HepG2 (cell line): Measurements from ENCODE around the gene ACSL1. TPM values are rescaled to one million over a fixed set of nuclear protein-coding genes. Genes with fewer than 3 reads are reported as not detected.

Source experiments
- FIP1L1 ChIP-seq: fragments of 200-400 bp; formaldehyde crosslinking; IDR thresholded peaks from 2 replicates; pipeline ENCODE4 v1.6.1; 2018; ENCODE audit warnings: low read depth, mild to moderate bottlenecking, low read length, moderate library complexity, borderline replicate concordance; ENCODE audit not compliant: insufficient read depth
- HDAC1 ChIP-seq: sonication (generic); formaldehyde crosslinking; IDR thresholded peaks from 2 replicates; pipeline ENCODE4 v1.5.1; 2020; ENCODE audit warnings: mild to moderate bottlenecking, missing genetic modification reagents
- HNRNPL ChIP-seq: fragments of 200-400 bp; formaldehyde crosslinking; IDR thresholded peaks from 2 replicates; pipeline ENCODE4 v1.6.1; 2017; ENCODE audit warnings: mild to moderate bottlenecking, low read depth, low read length
- HOXA3 ChIP-seq: sonication (generic); formaldehyde crosslinking; IDR thresholded peaks from 2 replicates; pipeline ENCODE4 v1.5.0; 2020; ENCODE audit warnings: missing genetic modification reagents
- MAF1 ChIP-seq: sonication (generic); formaldehyde crosslinking; IDR thresholded peaks from 2 replicates; pipeline ENCODE4 v1.5.0; 2020; ENCODE audit warnings: missing genetic modification reagents, borderline replicate concordance
- NFATC3 ChIP-seq: sonication (generic); formaldehyde crosslinking; IDR thresholded peaks from 2 replicates; pipeline ENCODE4 v1.5.1; 2020; ENCODE audit warnings: mild to moderate bottlenecking, missing genetic modification reagents
- PLRG1 ChIP-seq: fragments of 450-650 bp; conservative IDR thresholded peaks from 2 replicates; pipeline ENCODE4 v1.6.1; 2016
- REPIN1 ChIP-seq: sonication (generic); formaldehyde crosslinking; IDR thresholded peaks from 2 replicates; pipeline ENCODE4 v1.8.0; 2022; ENCODE audit warnings: missing genetic modification reagents, low read depth, mild to moderate bottlenecking, borderline replicate concordance
- RFX5 ChIP-seq: IDR thresholded peaks from 2 replicates; pipeline ENCODE4 v1.6.1; 2011; ENCODE audit warnings: low read depth, low read length, improper control_type of control experiment
- ZBTB7B ChIP-seq: sonication (generic); formaldehyde crosslinking; IDR thresholded peaks from 2 replicates; pipeline ENCODE4 v1.4.0; 2020; ENCODE audit warnings: missing genetic modification reagents
- ZC3H4 ChIP-seq: sonication (generic); formaldehyde crosslinking; IDR thresholded peaks from 2 replicates; pipeline ENCODE4 v1.4.0; 2020; ENCODE audit warnings: missing genetic modification reagents, borderline replicate concordance
- ZFY ChIP-seq: sonication (generic); formaldehyde crosslinking; IDR thresholded peaks from 2 replicates; pipeline ENCODE4 v1.4.0; 2020; ENCODE audit warnings: missing genetic modification reagents
- ZNF296 ChIP-seq: sonication (generic); formaldehyde crosslinking; conservative IDR thresholded peaks from 2 replicates; pipeline ENCODE4 v1.5.0; 2020; ENCODE audit warnings: mild to moderate bottlenecking, missing genetic modification reagents
- ZNF451 ChIP-seq: sonication (generic); formaldehyde crosslinking; IDR thresholded peaks from 2 replicates; pipeline ENCODE4 v1.5.0; 2020; ENCODE audit warnings: mild to moderate bottlenecking, missing genetic modification reagents
- polyA plus RNA-seq, 8 experiments: library from polyadenylated mRNA; depleted of rRNA in 3 of 8; stranded (reverse) in 7 of 8; unstranded in 1 of 8; fragments of >200 nt; fragmentation: Illumina TruSeq in 4 of 8; extraction: Trizol in 4 of 8; gene quantifications; 2 replicates each; pipeline versions ENCODE4 v1.2.1 to v1.2.3, GENCODE V29; 2011 to 2016; ENCODE audit warnings: low read depth in 4 of 8, missing spikeins in 1 of 8, mixed read lengths in 1 of 8; ENCODE audit not compliant: insufficient read depth in 1 of 8
- total RNA-seq, 5 experiments: library from RNA; depleted of rRNA; stranded (reverse); fragments of >200 nt; fragmentation: Illumina TruSeq; extraction: Trizol; gene quantifications; 2 replicates each; pipeline ENCODE4 v1.2.3, GENCODE V29; 2016; ENCODE audit warnings: low read depth in 1 of 5
- TF ChIP-seq, protein P1 (sequence below): sonication (generic); formaldehyde crosslinking; IDR thresholded peaks from 2 replicates; pipeline ENCODE4 v1.8.0; 2022; ENCODE audit warnings: mild to moderate bottlenecking, missing genetic modification reagents
- TF ChIP-seq, protein P2 (sequence below): sonication (generic); formaldehyde crosslinking; IDR thresholded peaks from 2 replicates; pipeline ENCODE4 v1.5.0; 2020; ENCODE audit warnings: mild to moderate bottlenecking, missing genetic modification reagents
- TF ChIP-seq, protein P3 (sequence below): sonication (generic); formaldehyde crosslinking; IDR thresholded peaks from 2 replicates; pipeline ENCODE4 v1.8.1; 2023; ENCODE audit warnings: mild to moderate bottlenecking, missing genetic modification reagents, borderline replicate concordance
- TF ChIP-seq, protein P4 (sequence below): sonication (generic); formaldehyde crosslinking; IDR thresholded peaks from 2 replicates; pipeline ENCODE4 v1.5.0; 2020; ENCODE audit warnings: missing genetic modification reagents

ACSL1 gene
- total and polyA plus RNA-seq, 2 of the 13 experiments (the other 11 are each of a cell fraction or from before 2014, with no cell fraction given): 10.0 to 29.8 TPM

DNA sequence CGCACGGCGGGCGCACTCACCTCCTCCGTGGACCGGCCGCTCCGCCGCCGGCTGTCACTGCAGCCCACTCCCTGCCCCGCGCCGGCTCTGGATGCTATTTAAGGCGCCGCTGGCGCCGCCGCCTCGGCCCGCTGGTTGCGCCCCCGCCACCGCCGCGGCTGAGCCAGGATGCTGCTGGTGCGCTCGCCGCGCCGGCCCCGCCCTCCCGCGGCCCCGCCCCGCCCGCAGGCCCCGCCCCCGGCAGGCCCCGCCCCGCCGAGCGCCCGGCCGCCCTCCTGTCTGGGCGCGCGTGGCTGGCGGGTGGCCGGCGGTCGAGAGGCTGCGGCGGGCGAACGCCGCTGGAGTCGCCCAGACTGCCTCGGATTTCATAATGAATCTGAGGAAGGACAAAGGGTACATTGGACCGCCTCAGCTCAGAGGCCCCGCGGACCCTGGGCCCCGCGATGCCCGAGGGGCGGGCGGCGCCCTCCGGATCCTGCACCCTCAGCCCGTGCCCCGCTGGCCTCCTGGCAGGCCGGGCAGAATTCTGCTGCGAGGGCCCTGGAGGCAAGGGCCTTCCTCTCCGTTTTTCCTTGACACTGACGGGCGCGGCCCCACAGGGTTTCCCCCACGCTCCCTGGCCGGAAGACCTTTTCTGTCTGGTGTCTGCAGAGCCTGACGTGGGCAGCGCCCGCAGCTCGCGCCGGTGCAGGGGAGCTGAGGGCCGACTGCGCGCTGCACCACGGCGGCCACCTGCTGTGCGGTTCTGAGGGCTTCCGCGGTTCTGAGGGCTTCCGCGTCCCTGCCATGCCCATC, at the start of gene ACSL1 (continued):
- no peak for TF ChIP-seq ZNF451 (CRISPR knock-in tag)
- peak; percentile 66; the same call in 1 of the 2 replicates for TF ChIP-seq HNRNPL
- no peak for TF ChIP-seq FIP1L1
- TF ChIP-seq PLRG1: no peak
- TF ChIP-seq, protein P1, sequence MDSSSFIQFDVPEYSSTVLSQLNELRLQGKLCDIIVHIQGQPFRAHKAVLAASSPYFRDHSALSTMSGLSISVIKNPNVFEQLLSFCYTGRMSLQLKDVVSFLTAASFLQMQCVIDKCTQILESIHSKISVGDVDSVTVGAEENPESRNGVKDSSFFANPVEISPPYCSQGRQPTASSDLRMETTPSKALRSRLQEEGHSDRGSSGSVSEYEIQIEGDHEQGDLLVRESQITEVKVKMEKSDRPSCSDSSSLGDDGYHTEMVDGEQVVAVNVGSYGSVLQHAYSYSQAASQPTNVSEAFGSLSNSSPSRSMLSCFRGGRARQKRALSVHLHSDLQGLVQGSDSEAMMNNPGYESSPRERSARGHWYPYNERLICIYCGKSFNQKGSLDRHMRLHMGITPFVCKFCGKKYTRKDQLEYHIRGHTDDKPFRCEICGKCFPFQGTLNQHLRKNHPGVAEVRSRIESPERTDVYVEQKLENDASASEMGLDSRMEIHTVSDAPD (CRISPR knock-in tag): no peak
- TF ChIP-seq ZC3H4 (CRISPR knock-in tag): no peak
- peak; percentile 34; the same call in 1 of the 2 replicates for TF ChIP-seq ZBTB7B (CRISPR knock-in tag)
- TF ChIP-seq RFX5: no peak
- no peak for TF ChIP-seq MAF1 (CRISPR knock-in tag)
- TF ChIP-seq, protein P2, sequence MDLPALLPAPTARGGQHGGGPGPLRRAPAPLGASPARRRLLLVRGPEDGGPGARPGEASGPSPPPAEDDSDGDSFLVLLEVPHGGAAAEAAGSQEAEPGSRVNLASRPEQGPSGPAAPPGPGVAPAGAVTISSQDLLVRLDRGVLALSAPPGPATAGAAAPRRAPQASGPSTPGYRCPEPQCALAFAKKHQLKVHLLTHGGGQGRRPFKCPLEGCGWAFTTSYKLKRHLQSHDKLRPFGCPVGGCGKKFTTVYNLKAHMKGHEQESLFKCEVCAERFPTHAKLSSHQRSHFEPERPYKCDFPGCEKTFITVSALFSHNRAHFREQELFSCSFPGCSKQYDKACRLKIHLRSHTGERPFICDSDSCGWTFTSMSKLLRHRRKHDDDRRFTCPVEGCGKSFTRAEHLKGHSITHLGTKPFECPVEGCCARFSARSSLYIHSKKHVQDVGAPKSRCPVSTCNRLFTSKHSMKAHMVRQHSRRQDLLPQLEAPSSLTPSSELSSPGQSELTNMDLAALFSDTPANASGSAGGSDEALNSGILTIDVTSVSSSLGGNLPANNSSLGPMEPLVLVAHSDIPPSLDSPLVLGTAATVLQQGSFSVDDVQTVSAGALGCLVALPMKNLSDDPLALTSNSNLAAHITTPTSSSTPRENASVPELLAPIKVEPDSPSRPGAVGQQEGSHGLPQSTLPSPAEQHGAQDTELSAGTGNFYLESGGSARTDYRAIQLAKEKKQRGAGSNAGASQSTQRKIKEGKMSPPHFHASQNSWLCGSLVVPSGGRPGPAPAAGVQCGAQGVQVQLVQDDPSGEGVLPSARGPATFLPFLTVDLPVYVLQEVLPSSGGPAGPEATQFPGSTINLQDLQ (CRISPR knock-in tag): no peak
- TF ChIP-seq HDAC1 (CRISPR knock-in tag): 0 out of 2 replicates have a peak, but pooled peaks have one; percentile 22
- peak; percentile 55 for TF ChIP-seq ZFY (CRISPR knock-in tag)
- no peak for TF ChIP-seq ZNF296 (CRISPR knock-in tag)
- TF ChIP-seq, protein P3, sequence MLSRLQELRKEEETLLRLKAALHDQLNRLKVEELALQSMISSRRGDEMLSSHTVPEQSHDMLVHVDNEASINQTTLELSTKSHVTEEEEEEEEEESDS: no peak
- TF ChIP-seq, protein P4, sequence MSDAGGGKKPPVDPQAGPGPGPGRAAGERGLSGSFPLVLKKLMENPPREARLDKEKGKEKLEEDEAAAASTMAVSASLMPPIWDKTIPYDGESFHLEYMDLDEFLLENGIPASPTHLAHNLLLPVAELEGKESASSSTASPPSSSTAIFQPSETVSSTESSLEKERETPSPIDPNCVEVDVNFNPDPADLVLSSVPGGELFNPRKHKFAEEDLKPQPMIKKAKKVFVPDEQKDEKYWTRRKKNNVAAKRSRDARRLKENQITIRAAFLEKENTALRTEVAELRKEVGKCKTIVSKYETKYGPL: no peak
- peak; percentile 30; the same call in 1 of the 2 replicates for TF ChIP-seq REPIN1
- no peak for TF ChIP-seq HOXA3 (CRISPR knock-in tag)
- TF ChIP-seq NFATC3: no peak
